Esophagus (tissue), 2 donors: Measurements from ENCODE around the gene AKT3. TPM values are rescaled to one million over a fixed set of nuclear protein-coding genes. Genes with fewer than 3 reads are reported as not detected.

Source experiments
- H3K27ac ChIP-seq, 2 donors: one replicate each; pipeline ENCODE4 v1.5.1; 2013; ENCODE audit warnings: low read depth in 2 of 2, mild to moderate bottlenecking in 2 of 2, inconsistent platforms in 1 of 2, low read length in 1 of 2, moderate library complexity in 1 of 2
- H3K27me3 ChIP-seq, 2 donors: one replicate each; pipeline ENCODE4 v1.6.1; 2013; ENCODE audit warnings: low read length in 2 of 2, control low read depth in 1 of 2, mild to moderate bottlenecking in 1 of 2; ENCODE audit not compliant: insufficient read depth in 2 of 2, control insufficient read depth in 1 of 2
- H3K36me3 ChIP-seq, 2 donors: one replicate each; pipeline ENCODE4 v1.6.1; 2013; ENCODE audit warnings: low read length in 1 of 2; ENCODE audit not compliant: control insufficient read depth in 2 of 2, insufficient read depth in 2 of 2
- H3K4me1 ChIP-seq, 2 donors: one replicate each; pipeline ENCODE4 v1.6.1; 2013; ENCODE audit warnings: low read length in 1 of 2; ENCODE audit not compliant: control insufficient read depth in 2 of 2, insufficient read depth in 2 of 2
- H3K4me3 ChIP-seq, 2 donors: one replicate each; pipeline ENCODE4 v1.5.1; 2013; ENCODE audit warnings: low read length in 2 of 2, mild to moderate bottlenecking in 2 of 2, low read depth in 1 of 2, moderate library complexity in 1 of 2
- H3K9me3 ChIP-seq, 2 donors: one replicate each; pipeline ENCODE4 v1.6.1; 2013; ENCODE audit warnings: mild to moderate bottlenecking in 2 of 2, low read depth in 1 of 2, low read length in 1 of 2, moderate library complexity in 1 of 2; ENCODE audit not compliant: control insufficient read depth in 2 of 2, insufficient read depth in 1 of 2
- WGBS, 2 donors: extraction: QIAGEN DNeasy Blood & Tissue Kit; methylation state at CpG; one replicate each; pipeline ENCODE4 v1.1.7; 2013; 5-methylcytosine and 5-hydroxymethylcytosine counted together
- polyA plus RNA-seq, 2 donors: library from polyadenylated mRNA; stranded (reverse); fragments of 200-250 nt; gene quantifications; one replicate each; pipeline ENCODE4 v1.2.3, GENCODE V29; 2013
- donor health status: healthy with polysubstance abuse.
- donor health status: Bipolar disorder and iron deficiency.

Gene AKT3
- polyA plus RNA-seq, 2 donors, result 2.1 to 4.4 TPM

GRCh38 chr1:243855616-243856318, 5.7 kb upstream of the AKT3 start:
- Histone ChIP-seq H3K27me3 (no peaks in the 10 kb centered on the region), H3K4me3 (no peak overlapping the region), H3K36me3 (no peaks in the 10 kb centered on the region), H3K27ac (no peak overlapping the region), H3K9me3 (no peaks in the 10 kb centered on the region), H3K4me1 (no peaks in the 10 kb centered on the region)
- 90 to 92% methylated on average over 11 of the region's 11 CpGs for WGBS, 2 donors

DNA sequence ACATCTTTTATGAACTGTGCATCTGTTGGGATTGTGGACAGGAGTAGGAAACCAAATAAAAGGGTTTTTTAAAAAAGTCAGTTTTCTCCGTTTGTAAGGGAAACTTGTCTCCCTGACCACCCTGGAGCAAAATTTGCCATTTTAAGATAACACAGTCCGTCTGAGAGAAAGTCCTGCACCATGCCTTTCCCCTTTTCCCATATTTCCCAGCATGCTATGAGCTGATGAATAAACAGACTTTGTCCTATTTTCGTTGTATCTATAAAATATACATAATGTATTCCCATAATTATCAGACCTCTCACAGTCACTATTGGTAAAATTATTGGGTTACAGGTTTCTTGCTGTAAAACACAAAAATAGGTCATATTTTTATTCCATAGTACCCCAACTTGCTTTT, 1.7 kb upstream of the AKT3 start:
- H3K9me3 ChIP-seq, result no peaks in the 10 kb centered on the region
- H3K4me3 ChIP-seq, result no peak overlapping the region
- no peaks in the 10 kb centered on the region for H3K4me1 ChIP-seq
- no peak overlapping the region for H3K27ac ChIP-seq
- no peaks in the 10 kb centered on the region for H3K36me3 ChIP-seq
- H3K27me3 ChIP-seq, result no peaks in the 10 kb centered on the region
- WGBS, 2 donors, result 28 to 34% methylated on average over 3 of the region's 3 CpGs

DNA sequence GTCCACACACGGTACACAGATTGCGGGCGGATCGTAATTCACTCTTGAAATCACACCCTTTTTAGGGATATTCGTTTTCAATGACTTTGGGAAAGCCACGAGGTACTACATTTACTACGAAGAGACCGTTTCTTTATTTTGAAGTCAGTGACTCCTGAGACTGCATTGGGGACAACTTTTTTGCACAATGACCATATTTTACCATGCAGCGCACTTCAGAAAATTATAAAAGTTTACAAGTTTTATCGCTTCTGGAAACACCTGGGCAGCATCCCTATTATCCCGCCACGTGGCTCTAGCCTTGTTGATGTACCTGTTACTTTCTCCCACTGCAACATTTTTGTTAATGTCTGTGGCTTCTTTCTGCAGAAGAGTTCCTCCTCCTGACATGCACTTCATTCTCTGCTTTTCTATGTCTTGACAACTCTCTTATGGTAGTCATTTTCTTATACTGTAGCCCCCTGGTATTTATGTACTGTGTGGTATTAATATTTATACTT, 1.3 kb upstream of the AKT3 start:
- Histone ChIP-seq H3K27me3 (no peaks in the 10 kb centered on the region), H3K4me3 (peak overlapping the region; percentile 54 to 56), H3K4me1 (no peaks in the 10 kb centered on the region), H3K9me3 (no peaks in the 10 kb centered on the region), H3K27ac (peak overlapping the region; percentile 76 to 90), H3K36me3 (no peaks in the 10 kb centered on the region)
- WGBS, 2 donors, result 4 to 5% methylated on average over 12 of the region's 12 CpGs

- peak overlapping the region; percentile 76 to 90 for H3K27ac ChIP-seq
- no peaks in the 10 kb centered on the region for H3K9me3 ChIP-seq
- no peaks in the 10 kb centered on the region for H3K4me1 ChIP-seq
- H3K27me3 ChIP-seq, result no peaks in the 10 kb centered on the region
- peak overlapping the region; percentile 54 to 56 for H3K4me3 ChIP-seq
- no peaks in the 10 kb centered on the region for H3K36me3 ChIP-seq
- WGBS, 2 donors, result 0 to 1% methylated on average over 70 to 92 of the region's 92 CpGs
Observed at GRCh38 chr1:243850452-243851256, 611 bp upstream of the AKT3 start.

- H3K4me3 ChIP-seq, result peak overlapping the region; percentile 53 to 54
- WGBS, 2 donors, result 0 to 1% methylated on average over 23 to 78 of the region's 81 CpGs
- H3K36me3 ChIP-seq, result no peaks in the 10 kb centered on the region
- peak overlapping the region; percentile 86 to 90 for H3K27ac ChIP-seq
- H3K4me1 ChIP-seq, result no peaks in the 10 kb centered on the region
- H3K9me3 ChIP-seq, result no peaks in the 10 kb centered on the region
- no peaks in the 10 kb centered on the region for H3K27me3 ChIP-seq
Observed at GRCh38 chr1:243849421-243850201, 432 bp downstream of the AKT3 start.

DNA sequence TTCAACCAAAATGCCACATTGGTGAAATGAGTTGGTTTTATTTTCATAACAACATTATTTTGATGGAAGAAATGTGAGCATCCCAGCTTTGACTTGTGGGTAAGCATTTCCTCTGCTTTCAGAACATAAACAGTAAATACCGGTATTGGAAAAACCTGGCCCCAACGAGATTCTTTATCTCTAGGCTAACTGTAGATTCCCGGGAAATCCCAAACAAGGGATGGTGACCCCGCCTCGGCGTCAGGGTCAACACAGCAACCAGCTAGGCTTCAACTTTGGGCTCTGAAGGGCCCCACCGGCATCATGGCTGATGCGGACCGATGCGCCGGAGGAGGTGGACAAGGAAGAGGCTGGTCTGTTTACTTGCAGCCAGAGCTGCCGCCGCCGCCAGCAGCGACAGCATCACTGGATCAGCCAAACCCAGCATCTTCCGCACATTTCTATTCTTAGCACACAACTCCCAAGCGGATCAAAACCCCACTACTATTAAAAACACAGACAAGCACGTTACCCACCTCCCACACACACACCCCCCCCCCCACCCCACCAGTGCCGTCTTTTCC, 1.1 kb downstream of the AKT3 start:
- no peaks in the 10 kb centered on the region for H3K36me3 ChIP-seq
- H3K4me1 ChIP-seq, result no peaks in the 10 kb centered on the region
- H3K27me3 ChIP-seq, result no peaks in the 10 kb centered on the region
- H3K4me3 ChIP-seq, result peak overlapping the region; percentile 53 to 54
- H3K27ac ChIP-seq, result peak overlapping the region; percentile 86 to 90
- H3K9me3 ChIP-seq, result no peaks in the 10 kb centered on the region
- 1% methylated on average over 17 to 19 of the region's 19 CpGs for WGBS, 2 donors

DNA sequence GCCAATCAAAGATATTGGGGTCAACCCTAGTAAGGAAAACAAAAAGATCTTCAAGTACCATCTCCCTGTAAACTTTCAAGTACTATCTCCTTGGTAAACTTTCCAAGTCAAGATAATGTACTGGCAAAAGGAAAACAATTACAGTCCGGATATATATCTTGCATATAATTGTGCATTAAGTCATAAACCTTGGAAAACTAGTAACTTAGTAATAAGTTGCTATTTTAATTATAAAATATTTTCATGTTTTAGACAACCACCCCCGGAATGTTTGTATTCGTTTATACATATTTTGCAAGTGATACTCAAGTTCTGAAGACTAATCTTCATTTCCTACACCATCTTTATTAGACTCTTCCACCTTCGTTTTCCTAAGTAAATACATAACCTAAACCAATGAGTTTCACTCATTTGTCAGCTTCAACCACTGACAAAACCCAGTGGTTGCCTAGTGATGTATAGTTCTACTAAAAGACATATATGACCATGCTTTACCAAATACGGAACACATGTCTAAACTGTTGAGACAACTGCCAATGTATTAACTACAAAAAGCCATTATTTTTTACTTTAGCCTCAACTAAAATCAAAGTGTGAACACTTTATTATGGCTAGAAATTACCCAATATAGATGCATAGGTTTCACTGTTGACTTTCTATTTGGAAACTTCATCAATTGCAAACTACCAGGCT, 1.7 kb downstream of the AKT3 start:
- Histone ChIP-seq H3K4me1 (no peaks in the 10 kb centered on the region), H3K4me3 (peak overlapping the region in 1 of 2 donors; percentile 54), H3K27me3 (no peaks in the 10 kb centered on the region), H3K9me3 (no peaks in the 10 kb centered on the region), H3K27ac (no peak overlapping the region), H3K36me3 (no peaks in the 10 kb centered on the region)
- 60 to 63% methylated on average over 5 of the region's 5 CpGs for WGBS, 2 donors

GRCh38 chr1:243846761-243847160, 3.3 kb downstream of the AKT3 start:
- H3K36me3 ChIP-seq, result no peaks in the 10 kb centered on the region
- no peaks in the 10 kb centered on the region for H3K9me3 ChIP-seq
- no peak overlapping the region for H3K4me3 ChIP-seq
- no peaks in the 10 kb centered on the region for H3K27me3 ChIP-seq
- no peaks in the 10 kb centered on the region for H3K4me1 ChIP-seq
- 91 to 100% methylated on average over 1 of the region's 1 CpG for WGBS, 2 donors
- no peak overlapping the region for H3K27ac ChIP-seq

DNA sequence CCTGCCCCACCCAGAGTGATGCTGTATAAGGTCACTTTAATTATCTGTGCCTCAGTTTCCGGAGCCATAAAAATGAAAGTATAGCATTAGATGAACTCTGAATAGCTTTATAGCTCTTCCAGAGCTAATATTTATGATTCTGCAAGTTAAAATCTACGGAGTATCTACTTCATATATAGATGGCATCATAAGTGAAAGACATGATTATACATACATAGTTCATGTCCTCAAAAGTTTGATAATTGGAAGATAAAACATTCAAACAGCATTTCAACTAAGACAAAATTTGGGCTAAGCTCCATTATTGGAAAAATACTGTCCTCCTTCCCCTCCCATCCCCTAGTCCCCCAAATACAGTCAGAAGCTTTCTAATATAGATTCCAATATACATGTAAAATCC, 4.2 kb downstream of the AKT3 start:
- Histone ChIP-seq H3K9me3 (no peaks in the 10 kb centered on the region), H3K27me3 (no peaks in the 10 kb centered on the region), H3K27ac (no peak overlapping the region), H3K4me1 (no peaks in the 10 kb centered on the region), H3K4me3 (no peak overlapping the region), H3K36me3 (no peaks in the 10 kb centered on the region)
- WGBS, 2 donors, result 88 to 93% methylated on average over 2 of the region's 2 CpGs
